ENCODE data around the gene HPSE2. TPM values are rescaled to one million over a fixed set of nuclear protein-coding genes. Genes with fewer than 3 reads are reported as not detected.

HPSE2 gene
- total RNA-seq, 1 donor = not detected

DNA sequence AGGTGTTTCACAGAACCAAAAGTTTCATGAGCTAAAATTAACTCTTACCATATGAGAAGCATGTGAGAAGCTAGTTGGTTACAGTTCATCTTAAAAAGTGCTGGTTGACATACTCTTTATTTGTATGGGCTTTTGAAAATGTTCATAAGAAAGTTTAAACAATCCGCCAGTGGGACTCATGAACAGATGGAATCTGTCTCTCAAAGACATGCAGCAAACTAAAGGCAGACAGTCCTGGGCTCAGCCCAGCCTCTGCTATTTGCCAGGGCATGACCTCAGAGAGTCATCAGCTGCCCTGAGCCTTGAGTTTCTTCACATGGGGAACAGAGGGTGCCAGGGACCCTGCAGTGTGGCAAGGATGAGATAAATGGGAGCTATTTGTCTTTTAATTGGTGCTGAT lies 823.9 kb downstream of the HPSE2 start:
- no peak overlapping the region for H3K4me3 ChIP-seq (ENCODE audit: low read depth, low read length)
- TF ChIP-seq, protein P1, sequence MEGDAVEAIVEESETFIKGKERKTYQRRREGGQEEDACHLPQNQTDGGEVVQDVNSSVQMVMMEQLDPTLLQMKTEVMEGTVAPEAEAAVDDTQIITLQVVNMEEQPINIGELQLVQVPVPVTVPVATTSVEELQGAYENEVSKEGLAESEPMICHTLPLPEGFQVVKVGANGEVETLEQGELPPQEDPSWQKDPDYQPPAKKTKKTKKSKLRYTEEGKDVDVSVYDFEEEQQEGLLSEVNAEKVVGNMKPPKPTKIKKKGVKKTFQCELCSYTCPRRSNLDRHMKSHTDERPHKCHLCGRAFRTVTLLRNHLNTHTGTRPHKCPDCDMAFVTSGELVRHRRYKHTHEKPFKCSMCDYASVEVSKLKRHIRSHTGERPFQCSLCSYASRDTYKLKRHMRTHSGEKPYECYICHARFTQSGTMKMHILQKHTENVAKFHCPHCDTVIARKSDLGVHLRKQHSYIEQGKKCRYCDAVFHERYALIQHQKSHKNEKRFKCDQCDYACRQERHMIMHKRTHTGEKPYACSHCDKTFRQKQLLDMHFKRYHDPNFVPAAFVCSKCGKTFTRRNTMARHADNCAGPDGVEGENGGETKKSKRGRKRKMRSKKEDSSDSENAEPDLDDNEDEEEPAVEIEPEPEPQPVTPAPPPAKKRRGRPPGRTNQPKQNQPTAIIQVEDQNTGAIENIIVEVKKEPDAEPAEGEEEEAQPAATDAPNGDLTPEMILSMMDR (IDR thresholded peaks at IDR 0.05; ENCODE audit: insufficient read depth, low read length) = no peak
- peak; percentile 40 for DNase-seq (ENCODE audit: low read depth)

DNA sequence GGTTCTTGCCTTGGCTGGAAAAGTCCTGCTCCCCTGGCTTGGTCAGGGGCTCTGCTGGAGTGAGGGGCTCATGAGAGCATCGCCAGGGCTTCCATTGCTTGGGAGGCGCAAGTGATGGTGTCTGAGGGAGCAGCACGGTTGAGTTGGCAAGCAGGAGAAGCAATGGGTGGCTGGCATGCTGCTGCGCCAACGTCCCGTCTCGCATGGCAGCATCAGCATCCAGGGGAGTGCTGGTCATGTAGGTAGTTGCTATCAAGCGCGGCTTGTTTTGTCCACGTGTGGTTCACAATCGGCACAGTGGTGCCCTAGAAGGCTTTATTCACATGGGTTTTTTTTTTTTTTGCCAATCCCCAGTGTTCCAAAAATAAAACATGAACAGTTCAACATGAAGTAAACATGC lies 824.5 kb downstream of the HPSE2 start:
- TF ChIP-seq, protein P1 (IDR thresholded peaks at IDR 0.05; ENCODE audit: insufficient read depth, low read length) = no peak
- no peak overlapping the region for H3K4me3 ChIP-seq (ENCODE audit: low read depth, low read length)
- DNase-seq (ENCODE audit: low read depth) = no peak

GRCh38 chr10:98410759-98411158 lies 824.9 kb downstream of the HPSE2 start:
- TF ChIP-seq, protein P1 (IDR thresholded peaks at IDR 0.05; ENCODE audit: insufficient read depth, low read length) = no peak
- DNase-seq (ENCODE audit: low read depth) = no peak
- no peak overlapping the region for H3K4me3 ChIP-seq (ENCODE audit: low read depth, low read length)

DNA sequence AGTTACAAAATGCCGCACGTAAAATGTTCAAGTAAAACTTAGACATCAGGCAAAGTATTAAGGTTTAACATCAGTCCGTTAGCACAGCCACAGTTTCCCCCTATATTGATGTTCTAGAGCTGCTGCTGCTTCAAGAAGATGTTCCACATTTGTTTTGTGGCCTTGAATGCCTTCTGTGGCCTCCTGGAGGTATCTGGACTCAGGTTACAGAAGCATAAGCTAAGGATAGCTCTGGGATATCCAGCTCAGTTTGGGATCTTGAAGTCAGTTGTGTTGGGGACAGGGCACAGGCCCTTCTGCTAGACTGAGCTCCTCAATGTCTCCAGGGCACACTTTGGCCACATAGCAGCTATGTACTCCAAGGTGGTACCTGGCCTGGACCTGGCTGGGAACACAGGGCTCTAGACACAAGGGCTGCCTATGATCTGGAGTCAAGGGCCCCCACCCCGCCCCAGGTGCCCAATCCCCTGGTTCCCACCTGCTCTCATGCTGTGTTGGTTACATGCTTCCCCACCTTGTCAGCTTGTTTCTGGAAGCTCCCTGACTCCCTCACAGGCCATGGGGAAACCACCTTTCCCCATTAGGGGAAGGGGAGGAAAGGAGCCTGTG lies 825.4 kb downstream of the HPSE2 start:
- TF ChIP-seq, protein P1 (IDR thresholded peaks at IDR 0.05; ENCODE audit: insufficient read depth, low read length) = no peak
- no peak overlapping the region for H3K4me3 ChIP-seq (ENCODE audit: low read depth, low read length)
- no peak for DNase-seq (ENCODE audit: low read depth)

GRCh38 chr10:98408799-98409198 lies 826.9 kb downstream of the HPSE2 start:
- TF ChIP-seq, protein P1 (IDR thresholded peaks at IDR 0.05; ENCODE audit: insufficient read depth, low read length) = no peak
- no peak overlapping the region for H3K4me3 ChIP-seq (ENCODE audit: low read depth, low read length)
- no peak for DNase-seq (ENCODE audit: low read depth)

GRCh38 chr10:98407744-98408241 lies 827.9 kb downstream of the HPSE2 start:
- H3K4me3 ChIP-seq (ENCODE audit: low read depth, low read length) = no peak overlapping the region
- DNase-seq (ENCODE audit: low read depth) = no peak
- TF ChIP-seq, protein P1 (IDR thresholded peaks at IDR 0.05; ENCODE audit: insufficient read depth, low read length) = no peak

Small RNA genes within 50 kb of the gene (small RNA-seq; reads per million reads assigned to genes)
- not detected for gene MIR4685
- gene MIR6507 = not detected

Other genes starting within 250 kb of the HPSE2 start
- 0.09 and 0.41 TPM in 2 replicates for gene CNNM1, start 93.5 kb upstream of the HPSE2 start, total RNA-seq (ENCODE audit: low replicate concordance)
- 14.7 and 33.7 TPM in 2 replicates for gene GOT1, start 194.8 kb upstream of the HPSE2 start, total RNA-seq (ENCODE audit: low replicate concordance)